Fibroblast of lung (primary cell): Measurements from ENCODE around the gene CBS. TPM values are rescaled to one million over a fixed set of nuclear protein-coding genes. Genes with fewer than 3 reads are reported as not detected.

Experiments
- DNase-seq, 2 donors: peaks; one replicate each; pipeline versions ENCODE4 v3.0.0 to v3.0.0-alpha.2; 2010; ENCODE audit warnings: low read depth in 2 of 2
- H2AFZ ChIP-seq: 2 replicates; pipeline ENCODE4 v1.5.1; 2012; ENCODE audit warnings: low read length, control low read depth, inconsistent platforms
- H3K27ac ChIP-seq: 2 replicates; pipeline ENCODE4 v1.5.1; 2011; ENCODE audit warnings: low read length, control low read depth; ENCODE audit not compliant: insufficient read depth
- H3K27me3 ChIP-seq: 2 replicates; pipeline ENCODE4 v1.5.1; 2011; ENCODE audit warnings: mild to moderate bottlenecking, low read length; ENCODE audit not compliant: control insufficient read depth, insufficient read depth
- H3K36me3 ChIP-seq: 2 replicates; pipeline ENCODE4 v1.5.1; 2011; ENCODE audit warnings: low read length; ENCODE audit not compliant: control insufficient read depth, insufficient read depth
- H3K4me1 ChIP-seq: 2 replicates; pipeline ENCODE4 v1.5.1; 2011; ENCODE audit warnings: low read length; ENCODE audit not compliant: control insufficient read depth, insufficient read depth; ENCODE audit errors: extremely low read depth
- H3K4me2 ChIP-seq: 2 replicates; pipeline ENCODE4 v1.5.1; 2011; ENCODE audit warnings: low read length, control low read depth; ENCODE audit not compliant: insufficient read depth; ENCODE audit errors: extremely low read depth
- H3K4me3 ChIP-seq, 4 experiments: fragments of 200-600 bp in 1 of 4; sonication (generic) in 1 of 4; replicated peaks in 1 of 4; 2 replicates each; pipeline ENCODE4 v1.5.1; 2011 to 2016; ENCODE audit warnings: low read length in 4 of 4, low read depth in 3 of 4, mild to moderate bottlenecking in 3 of 4, control low read depth in 2 of 4, inconsistent platforms in 1 of 4, mixed read lengths in 1 of 4; ENCODE audit not compliant: insufficient read depth in 1 of 4; ENCODE audit errors: control extremely low read depth in 1 of 4
- H3K79me2 ChIP-seq: 2 replicates; pipeline ENCODE4 v1.5.1; 2012; ENCODE audit warnings: mild to moderate bottlenecking, low read length, inconsistent platforms; ENCODE audit not compliant: control insufficient read depth, insufficient read depth
- H3K9ac ChIP-seq: 2 replicates; pipeline ENCODE4 v1.5.1; 2011; ENCODE audit warnings: mild to moderate bottlenecking, low read length, control low read depth; ENCODE audit not compliant: insufficient read depth
- H3K9me3 ChIP-seq: 2 replicates; pipeline ENCODE4 v1.5.1; 2012; ENCODE audit warnings: low read depth, low read length; ENCODE audit not compliant: control insufficient read depth, insufficient read depth
- H4K20me1 ChIP-seq: 2 replicates; pipeline ENCODE4 v1.5.1; 2011; ENCODE audit warnings: low read length; ENCODE audit not compliant: control insufficient read depth, insufficient read depth; ENCODE audit errors: extremely low read depth
- EZH2 ChIP-seq: IDR thresholded peaks from 2 replicates; pipeline ENCODE4 v1.5.1; 2012; ENCODE audit warnings: low read length, control low read depth, mild to moderate bottlenecking; ENCODE audit errors: missing control alignments
- polyA plus RNA-seq, 2 donors: library from polyadenylated mRNA; depleted of rRNA in 1 of 2; stranded (reverse) in 1 of 2; unstranded in 1 of 2; fragments of >200 nt; gene quantifications; 2 replicates each; pipeline ENCODE4 v1.2.1, GENCODE V29; 2011 to 2012; ENCODE audit warnings: missing spikeins in 1 of 2
- total RNA-seq: library from RNA; depleted of rRNA; stranded (reverse); fragments of >200 nt; gene quantifications from 2 replicates; pipeline ENCODE4 v1.2.1, GENCODE V29; 2014
- TF ChIP-seq, protein P1 (sequence below), 2 donors: IDR thresholded peaks in 1 of 2; conservative IDR thresholded peaks in 1 of 2; 1 replicate in 1 of 2; 2 replicates in 1 of 2; pipeline ENCODE4 v1.5.1; 2011 to 2012; ENCODE audit warnings: low read length in 2 of 2, control low read depth in 1 of 2, inconsistent platforms in 1 of 2, low read depth in 1 of 2, mild to moderate bottlenecking in 1 of 2

The CBS gene
- total and polyA plus RNA-seq, 2 donors (not counting 1 experiment from before 2014, with no cell fraction given), result 14.3 to 113 TPM

DNA sequence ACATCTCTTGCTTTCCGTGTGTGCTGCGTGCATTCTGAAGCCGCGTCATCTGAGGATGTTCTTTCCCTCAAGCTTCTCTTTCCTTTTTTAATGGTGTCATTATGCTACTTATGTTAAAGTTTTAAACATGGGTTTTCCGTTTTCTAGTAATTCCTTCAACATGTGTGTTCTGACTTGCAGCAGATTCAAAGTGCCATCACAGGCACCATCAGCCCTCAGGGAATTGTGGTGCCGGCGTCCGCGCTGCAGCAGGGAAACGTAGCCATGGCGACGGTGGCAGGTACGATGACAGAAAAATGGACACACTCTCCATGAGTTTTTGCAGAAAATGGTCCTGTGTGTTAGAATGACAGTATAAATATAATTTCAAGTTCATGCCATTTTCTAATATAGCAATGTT lies 58.9 kb downstream of the CBS start:
- H3K79me2 ChIP-seq, result no peaks in the 10 kb centered on the region
- no peaks in the 10 kb centered on the region for H3K4me1 ChIP-seq
- no peak overlapping the region for H2AFZ ChIP-seq
- no peak overlapping the region for H3K27ac ChIP-seq
- no peak overlapping the region for H3K4me2 ChIP-seq
- no peak overlapping the region for H3K9ac ChIP-seq
- TF ChIP-seq EZH2, result no peak
- TF ChIP-seq, protein P1, sequence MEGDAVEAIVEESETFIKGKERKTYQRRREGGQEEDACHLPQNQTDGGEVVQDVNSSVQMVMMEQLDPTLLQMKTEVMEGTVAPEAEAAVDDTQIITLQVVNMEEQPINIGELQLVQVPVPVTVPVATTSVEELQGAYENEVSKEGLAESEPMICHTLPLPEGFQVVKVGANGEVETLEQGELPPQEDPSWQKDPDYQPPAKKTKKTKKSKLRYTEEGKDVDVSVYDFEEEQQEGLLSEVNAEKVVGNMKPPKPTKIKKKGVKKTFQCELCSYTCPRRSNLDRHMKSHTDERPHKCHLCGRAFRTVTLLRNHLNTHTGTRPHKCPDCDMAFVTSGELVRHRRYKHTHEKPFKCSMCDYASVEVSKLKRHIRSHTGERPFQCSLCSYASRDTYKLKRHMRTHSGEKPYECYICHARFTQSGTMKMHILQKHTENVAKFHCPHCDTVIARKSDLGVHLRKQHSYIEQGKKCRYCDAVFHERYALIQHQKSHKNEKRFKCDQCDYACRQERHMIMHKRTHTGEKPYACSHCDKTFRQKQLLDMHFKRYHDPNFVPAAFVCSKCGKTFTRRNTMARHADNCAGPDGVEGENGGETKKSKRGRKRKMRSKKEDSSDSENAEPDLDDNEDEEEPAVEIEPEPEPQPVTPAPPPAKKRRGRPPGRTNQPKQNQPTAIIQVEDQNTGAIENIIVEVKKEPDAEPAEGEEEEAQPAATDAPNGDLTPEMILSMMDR (conservative IDR thresholded peaks at IDR 0.05 in 1 of 2, IDR thresholded peaks at IDR 0.05 in 1 of 2; ENCODE audit: low read depth in 1 of 2, low read length in 2 of 2), result no peak
- DNase-seq, result no peak
- no peak overlapping the region for H3K4me3 ChIP-seq
- H3K27me3 ChIP-seq, result no peaks in the 10 kb centered on the region
- H4K20me1 ChIP-seq, result no peaks in the 10 kb centered on the region
- H3K9me3 ChIP-seq, result no peaks in the 10 kb centered on the region
- peaks cover 8% of the 10 kb centered on the region for H3K36me3 ChIP-seq

DNA sequence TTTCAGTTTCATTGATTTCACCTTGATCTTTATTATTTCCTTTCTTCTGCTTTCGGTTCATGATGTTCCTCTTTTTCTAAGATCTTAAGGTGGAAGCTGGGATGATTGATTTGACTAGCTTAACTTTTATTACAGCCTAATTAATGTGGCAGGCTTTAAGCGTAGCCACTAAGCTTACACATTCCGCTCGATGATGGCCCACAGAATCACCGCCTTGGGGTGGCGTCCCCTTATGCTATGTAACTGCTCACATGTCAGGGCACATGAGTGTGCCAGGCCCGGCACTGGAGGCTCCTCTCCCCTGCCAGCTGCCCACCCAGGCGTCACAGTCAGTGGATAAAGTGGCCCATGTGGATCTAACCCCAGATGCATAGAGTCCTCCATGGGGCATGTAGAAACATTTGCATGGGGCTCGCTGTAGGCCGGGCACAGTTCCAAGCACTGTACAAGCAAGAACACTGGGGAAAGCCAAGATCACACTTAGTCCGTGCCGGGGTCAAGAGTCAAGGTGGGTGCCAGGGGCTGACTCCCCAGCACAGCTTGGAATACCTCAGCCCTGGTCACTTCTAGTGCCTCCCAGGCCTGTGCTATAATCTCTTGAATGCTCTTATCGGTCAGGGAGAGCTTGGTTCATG lies 59.6 kb downstream of the CBS start:
- H2AFZ ChIP-seq, result no peak overlapping the region
- DNase-seq, result no peak
- H4K20me1 ChIP-seq, result no peaks in the 10 kb centered on the region
- no peak overlapping the region for H3K4me3 ChIP-seq
- peaks cover 5% of the 10 kb centered on the region for H3K36me3 ChIP-seq
- H3K4me1 ChIP-seq, result no peaks in the 10 kb centered on the region
- TF ChIP-seq, protein P1 (conservative IDR thresholded peaks at IDR 0.05 in 1 of 2, IDR thresholded peaks at IDR 0.05 in 1 of 2; ENCODE audit: low read depth in 1 of 2, low read length in 2 of 2), result no peak
- TF ChIP-seq EZH2, result no peak
- H3K27ac ChIP-seq, result no peak overlapping the region
- no peak overlapping the region for H3K4me2 ChIP-seq
- no peak overlapping the region for H3K9ac ChIP-seq
- H3K27me3 ChIP-seq, result no peaks in the 10 kb centered on the region
- H3K79me2 ChIP-seq, result no peaks in the 10 kb centered on the region
- H3K9me3 ChIP-seq, result no peaks in the 10 kb centered on the region

DNA sequence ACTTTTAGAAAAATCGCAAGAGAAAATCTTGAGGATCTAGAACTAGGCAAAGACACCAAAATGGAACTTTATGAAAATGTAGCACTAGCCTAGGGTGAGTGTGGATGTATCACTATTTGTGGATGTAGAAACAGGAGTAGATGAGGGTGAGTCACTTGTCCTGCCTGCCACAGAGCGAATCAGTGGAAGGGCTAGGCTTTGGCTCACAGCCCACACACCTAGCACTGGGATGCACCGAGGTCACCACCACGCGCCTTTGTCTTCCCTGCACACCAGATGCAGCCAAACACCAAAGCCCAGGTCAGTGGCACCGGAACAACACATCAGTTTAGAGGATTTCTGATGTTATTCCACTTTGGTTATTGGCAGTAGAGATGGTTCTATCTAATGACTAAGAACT lies 63.0 kb downstream of the CBS start:
- Histone ChIP-seq H3K4me1 (no peaks in the 10 kb centered on the region), H3K27ac (no peak overlapping the region), H3K27me3 (no peaks in the 10 kb centered on the region), H3K36me3 (peaks cover 8% of the 10 kb centered on the region), H2AFZ (no peak overlapping the region), H3K79me2 (no peaks in the 10 kb centered on the region), H3K9me3 (no peaks in the 10 kb centered on the region), H3K9ac (no peak overlapping the region), H3K4me2 (no peak overlapping the region), H4K20me1 (no peaks in the 10 kb centered on the region), H3K4me3 (no peak overlapping the region)
- no peak for TF ChIP-seq EZH2
- TF ChIP-seq, protein P1 (conservative IDR thresholded peaks at IDR 0.05 in 1 of 2, IDR thresholded peaks at IDR 0.05 in 1 of 2; ENCODE audit: low read depth in 1 of 2, low read length in 2 of 2), result no peak
- DNase-seq, result no peak
